NCI-H1930 (cell line): ENCODE results near the gene OR2V2.
"Not testable (repeated sequence)": the region's sequence is repeated elsewhere in the genome, so short reads cannot be mapped to it uniquely, and the experiment has no call there.

Experiments
- DNase-seq, 2 experiments: peaks; one replicate each; lab custom pipeline; 2025; lab: John Stamatoyannopoulos, UW

Gene OR2V2

DNA sequence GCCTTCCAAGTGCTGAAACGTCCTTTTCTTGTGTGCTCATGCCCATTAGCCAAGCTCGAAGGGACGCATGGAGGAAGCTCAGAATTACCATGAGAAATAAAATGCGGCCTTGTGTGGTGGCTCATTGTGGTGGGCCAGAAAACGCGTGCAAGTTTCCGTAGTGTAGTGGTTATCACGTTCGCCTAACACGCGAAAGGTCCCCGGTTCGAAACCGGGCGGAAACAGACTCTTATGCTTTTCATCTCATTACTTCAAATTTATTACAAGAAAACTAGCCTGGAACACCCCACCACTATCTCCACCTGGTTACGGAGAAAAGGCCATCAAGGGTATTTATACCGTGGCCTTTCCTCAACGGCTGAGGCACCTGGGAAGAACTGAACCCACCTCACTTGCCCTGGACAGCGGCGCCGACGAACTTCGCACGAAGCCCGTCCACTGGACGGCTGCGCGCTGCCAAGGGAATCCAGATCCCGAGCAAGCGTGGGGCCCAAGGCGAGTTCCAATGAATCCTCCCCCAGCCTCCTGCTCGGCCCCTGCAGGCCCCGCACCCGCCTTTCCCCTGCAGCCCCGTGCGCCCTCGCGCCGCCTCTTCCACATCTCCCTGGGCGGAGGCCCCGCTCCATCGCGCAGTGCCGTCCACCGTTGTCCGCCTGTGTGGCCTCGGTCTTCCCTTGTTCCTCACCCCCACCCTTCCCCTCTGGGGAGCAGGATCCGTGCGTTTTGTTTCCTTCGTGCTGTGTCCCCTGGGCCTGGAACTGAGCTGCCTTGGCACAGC is 22.3 kb downstream of the OR2V2 start:
- not testable (repeated sequence) for DNase-seq

DNA sequence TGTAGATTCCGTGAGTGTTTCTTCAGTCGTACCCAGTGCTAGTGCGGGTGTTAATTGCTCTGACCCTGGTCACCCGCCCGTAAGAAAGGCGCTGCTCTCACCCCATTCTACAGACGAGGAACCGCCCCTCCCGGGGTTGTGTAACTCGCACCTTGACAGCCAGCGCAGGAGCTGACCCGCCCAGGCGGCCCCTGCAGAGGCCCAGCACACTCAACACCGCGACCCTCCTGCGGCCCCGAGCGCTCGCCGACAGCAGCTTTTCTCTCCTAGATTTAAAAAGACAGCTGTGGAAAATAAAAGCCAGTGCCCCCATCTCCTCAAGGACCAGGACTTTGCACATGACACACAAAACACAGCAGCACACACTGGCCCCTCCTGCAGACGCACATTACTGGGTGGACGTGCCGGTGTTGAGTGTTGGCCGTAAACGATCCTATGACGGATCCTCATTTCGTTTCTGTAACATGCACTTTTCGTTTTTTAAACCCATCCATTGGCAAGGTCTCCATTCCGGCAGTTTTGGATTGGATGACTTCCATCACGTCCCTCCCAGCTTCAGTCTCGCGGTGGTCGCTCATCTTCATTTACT is 22.9 kb downstream of the OR2V2 start:
- no peak for DNase-seq

DNA sequence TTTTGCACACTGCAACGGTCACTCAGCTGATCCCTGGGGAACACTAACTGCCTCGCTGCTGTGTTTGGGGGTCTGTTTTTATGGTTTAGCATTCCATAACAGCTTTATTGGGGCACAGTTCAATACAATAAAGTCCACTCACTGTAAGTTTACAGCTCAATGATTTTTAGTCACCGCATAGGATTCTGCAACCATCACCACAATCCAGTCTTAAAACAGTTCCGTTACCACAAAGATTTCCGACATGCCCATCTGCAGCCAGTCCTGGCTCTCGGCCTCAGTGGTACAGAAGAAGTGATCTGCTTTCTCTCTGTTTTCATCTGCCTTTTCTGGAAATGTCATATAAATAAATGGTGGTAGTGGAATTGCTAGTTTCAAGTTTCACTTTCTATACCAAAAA is 23.6 kb downstream of the OR2V2 start:
- no peak for DNase-seq

DNA sequence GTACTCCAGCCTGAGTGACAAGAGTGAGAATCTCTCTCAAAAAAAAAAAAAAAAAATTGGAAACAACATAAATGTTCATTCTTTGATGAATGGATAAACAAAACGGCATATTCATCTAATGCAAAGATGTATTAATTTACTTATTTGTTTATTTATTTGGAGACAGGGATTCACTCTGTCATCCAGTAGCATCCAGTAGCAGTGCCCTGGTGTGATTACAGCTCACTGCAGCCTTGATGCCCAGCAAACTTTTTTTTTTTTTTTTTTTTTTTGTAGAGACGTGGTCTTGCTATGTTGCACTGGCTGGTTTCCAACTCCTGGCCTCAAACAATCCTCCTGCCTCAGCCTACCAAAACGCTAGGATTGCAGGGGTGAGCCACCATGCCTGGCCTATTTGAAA is 24.4 kb downstream of the OR2V2 start:
- DNase-seq = no peak

DNA sequence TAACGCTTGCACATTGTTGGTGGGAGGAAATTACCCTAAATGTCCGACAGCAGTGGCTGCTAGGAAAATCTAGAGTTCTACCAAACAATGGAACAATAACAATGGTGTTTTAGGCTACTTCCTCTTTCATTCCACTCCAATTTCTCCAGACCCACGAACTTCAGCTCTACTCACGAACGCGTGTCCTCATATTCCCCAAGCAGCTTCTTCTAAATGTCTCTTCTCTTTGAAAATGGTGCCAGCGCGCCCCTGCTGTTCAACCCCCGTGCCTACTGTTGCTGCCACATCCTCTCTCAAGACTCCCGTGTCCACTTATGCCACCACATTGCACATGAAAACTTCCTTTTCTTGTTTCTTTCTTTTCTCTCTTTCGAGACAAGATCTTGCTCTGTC is 25.6 kb downstream of the OR2V2 start:
- no peak for DNase-seq

DNA sequence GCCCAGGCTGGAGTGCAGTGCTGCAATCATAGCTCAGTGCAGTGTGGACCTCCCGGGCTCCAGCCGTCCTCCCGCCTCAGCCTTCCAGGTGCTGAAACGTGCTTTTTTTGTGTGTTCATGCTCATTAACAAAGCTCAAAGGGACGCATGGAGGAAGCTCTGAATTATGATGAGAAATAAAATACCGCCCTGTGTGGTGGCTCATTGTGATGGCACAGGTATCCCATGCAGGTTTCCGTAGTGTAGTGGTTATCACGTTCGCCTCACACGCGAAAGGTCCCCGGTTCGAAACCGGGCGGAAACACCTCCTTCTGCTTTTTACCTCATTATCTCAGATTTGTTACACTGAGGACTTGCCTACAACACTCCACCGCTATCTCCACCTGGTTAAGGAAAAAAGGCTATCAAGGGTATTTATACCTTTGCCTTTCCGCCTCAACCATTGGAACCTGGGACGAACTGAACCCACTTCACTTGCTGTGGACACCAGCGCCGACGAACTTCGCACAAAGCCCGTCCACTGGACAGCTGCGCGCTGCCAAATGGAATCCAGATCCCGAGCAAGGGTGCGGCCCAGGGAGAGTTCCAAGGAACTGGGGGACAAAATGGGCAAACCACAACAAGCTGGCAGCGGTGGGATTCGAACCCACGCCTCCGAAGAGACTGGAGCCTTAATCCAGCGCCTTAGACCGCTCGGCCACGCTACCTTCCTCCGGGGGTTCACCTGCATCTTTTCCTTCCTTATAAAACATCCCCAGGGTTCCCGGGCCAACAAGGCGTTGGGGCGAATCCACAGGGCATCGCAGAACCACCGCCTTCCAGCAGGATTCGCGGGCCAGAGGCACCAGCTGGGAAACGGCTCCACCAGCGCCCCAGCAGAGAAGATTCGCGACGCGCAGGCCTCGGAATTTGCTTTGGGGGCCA is 26.3 kb downstream of the OR2V2 start:
- DNase-seq = no peak

DNA sequence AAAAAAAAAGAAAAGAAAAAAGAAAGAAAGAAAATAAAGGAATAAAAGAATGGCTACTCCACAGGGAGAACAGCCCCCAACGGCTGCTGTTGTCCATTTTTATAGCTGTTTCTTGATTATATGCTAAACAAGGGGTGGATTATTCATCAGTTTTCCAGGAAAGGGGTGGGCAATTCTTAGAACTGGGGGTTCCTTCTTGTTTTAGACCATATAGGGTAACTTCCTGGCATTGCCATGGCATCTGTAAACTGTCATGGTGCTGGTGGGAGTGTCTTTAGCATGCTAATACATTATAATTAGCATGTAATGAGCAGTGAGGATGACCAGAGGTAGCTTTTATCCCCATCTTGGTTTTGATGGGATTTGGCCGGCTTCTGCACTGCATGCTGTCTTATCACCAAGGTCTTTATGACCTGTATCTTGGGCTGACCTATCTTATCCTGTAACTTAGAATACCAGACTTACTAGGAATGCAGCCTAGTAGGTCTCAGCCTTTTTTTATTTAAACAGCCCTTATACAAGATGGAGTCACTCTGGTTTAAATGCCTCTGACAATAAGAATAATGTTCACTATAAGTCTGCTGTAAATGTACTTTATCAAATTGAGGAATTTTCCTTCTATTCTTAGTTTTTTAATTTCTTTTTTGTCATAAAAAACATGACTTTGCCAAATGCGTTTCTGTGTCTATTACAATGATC is 29.0 kb downstream of the OR2V2 start:
- DNase-seq = no peak

DNA sequence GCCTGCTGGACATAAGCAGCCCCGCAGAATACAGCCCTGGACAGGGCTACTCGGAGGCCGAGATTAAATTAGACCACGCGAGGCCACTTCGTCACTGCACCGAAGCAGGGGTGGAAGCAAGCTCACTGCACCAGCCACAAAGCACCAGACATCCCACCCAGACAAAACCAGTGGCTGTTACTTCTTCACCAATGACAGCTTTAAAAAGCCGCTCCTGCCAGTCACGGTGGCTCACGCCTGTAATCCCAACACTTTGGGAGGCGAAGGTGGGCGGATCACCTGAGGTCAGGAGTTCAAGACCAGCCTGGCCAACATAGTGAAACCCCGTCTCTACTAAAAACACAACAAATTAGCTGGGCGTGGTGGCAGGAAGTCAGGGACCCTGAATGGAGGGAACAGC is 30.2 kb downstream of the OR2V2 start:
- DNase-seq = not testable (repeated sequence)

DNA sequence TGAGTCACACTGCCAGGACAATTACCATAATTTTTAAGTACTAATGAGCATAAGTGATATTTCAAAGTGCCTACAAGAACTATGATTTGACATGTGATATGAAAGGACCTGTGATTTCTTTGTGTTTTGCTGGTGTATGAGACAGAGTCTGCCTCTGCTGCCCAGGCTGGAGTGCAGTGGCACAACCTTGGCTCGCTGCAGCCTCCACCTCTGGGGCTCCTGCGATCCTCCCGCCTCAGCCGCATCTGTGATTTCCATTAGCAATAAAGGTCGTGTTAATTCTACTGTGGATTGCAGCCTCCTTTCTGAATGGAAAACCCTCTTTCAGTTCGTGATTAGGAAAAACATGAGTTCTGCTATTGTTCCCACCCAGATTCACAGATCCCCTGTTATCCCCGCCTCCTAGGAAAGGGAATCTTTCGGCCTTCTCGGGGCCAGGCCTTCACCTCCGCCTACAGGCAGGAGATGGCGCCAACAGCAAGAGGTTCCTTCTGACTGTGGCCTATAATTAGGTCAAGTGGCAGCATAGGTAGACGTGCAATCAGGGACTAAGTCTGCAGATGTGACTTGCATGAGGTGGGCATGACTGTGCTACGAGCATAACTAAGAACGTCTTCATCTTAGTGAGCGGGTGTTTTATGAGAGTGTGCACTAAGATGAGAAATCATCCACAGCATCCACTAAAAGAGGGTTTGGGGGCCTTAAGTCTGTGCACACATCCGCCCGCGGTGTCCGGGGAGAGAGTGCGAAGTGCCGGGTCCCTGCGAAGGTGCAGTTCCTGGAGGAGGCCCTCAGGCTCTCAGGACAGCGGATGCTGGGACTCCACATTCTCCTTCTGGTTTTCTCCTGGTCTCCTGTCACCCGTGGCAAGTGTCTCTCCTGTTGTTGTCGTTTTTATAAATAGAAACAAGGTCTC is 34.5 kb downstream of the OR2V2 start:
- DNase-seq = no peak

DNA sequence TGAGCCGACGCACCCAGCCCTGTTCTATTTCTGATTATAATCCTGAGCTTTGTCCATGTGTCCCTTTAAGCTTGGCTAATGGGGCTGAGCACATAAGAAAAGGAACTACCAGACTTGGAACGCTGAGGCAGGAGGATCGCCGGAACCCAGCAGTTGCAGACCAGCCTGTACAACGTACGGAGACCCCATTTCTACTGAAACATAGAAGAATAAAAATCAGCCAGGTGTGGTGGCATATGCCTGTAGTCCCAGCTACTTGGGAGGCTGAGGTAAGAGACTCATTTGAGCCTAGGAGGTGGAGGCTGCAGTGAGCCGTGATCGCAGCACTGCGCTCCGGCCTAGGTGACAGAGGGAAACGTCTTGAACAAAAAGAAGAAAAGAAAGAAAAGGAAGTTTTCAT is 35.3 kb downstream of the OR2V2 start:
- no peak for DNase-seq

DNA sequence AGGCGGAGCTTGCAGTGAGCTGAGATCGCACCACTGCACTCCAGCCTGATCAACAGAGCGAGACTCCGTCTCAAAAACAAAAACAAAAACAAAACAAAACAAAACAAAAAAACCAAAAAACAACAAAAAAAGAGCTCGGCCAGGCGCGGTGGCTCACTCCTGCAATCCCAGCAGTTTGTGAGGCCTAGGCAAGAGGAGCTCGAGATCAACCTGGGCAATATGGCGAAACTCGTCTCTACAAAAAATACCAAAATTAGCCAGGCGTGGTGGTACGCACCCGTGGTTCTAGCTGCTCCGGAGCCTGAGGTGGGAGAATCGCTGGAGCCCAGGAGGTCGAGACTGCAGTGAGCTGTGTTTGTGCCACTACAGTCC is 37.4 kb downstream of the OR2V2 start:
- no peak for DNase-seq

DNA sequence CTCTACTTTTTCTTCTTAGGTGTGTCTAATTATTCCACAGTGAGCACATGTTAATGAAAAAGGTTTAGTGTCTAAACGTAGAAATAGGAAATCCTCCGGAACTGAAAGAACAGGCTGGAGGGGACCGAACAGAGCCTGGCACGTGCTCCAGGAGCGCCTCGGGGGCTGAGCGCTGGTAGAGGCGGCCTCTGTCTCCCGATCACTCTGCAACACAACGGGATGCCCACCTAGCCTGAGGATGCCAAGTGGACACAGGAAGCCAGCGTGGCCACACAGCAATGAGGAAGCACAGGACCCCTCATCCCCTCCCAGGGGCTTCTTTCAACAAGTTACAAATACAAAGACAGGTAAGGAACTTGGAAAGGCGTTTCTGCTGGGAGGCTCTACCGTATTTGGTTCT is 38.2 kb downstream of the OR2V2 start:
- no peak for DNase-seq

DNA sequence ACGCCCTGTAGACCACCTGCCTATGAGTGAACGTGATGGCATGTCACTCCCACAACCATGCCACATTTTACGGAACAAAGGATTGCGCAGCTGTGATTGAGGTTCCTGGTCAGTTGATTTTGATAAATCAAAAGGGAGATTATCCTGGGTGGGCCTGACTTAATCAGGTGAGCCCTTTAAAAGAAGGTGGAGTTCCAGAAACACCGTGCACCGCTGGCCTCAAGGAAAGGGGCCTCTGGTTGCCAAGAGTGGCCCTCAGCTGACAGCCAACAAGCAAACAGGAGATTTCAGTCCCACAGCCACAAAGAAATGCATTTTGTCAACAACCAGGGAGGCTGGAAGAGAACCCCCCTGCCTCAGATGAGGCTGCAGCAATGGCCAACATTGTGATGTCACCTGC is 38.6 kb downstream of the OR2V2 start:
- no peak for DNase-seq

DNA sequence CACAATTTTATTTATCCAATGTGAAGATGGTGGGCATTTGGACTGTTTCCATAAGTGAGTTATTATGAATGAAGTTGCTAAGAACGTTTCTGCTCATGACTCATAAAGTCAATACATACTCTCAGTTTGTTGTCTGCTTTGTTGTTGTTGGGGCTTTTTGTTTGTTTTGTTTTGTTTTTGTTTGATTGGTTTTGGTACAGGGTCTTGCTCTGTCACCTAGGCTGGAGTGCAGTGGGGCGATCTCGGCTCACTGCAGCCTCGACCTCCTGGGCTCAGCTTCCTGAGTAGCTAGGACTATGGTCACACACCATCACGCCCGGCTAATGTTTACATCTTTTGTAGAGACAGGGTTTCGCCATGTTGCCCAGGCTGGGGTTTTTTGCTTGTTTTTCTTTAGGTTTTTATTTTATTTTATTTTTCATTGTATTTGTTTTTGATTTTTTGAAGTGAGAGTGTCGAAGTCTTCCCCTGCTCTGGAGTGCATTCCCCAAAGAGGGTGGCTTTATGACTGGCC is 39.7 kb downstream of the OR2V2 start:
- no peak for DNase-seq

DNA sequence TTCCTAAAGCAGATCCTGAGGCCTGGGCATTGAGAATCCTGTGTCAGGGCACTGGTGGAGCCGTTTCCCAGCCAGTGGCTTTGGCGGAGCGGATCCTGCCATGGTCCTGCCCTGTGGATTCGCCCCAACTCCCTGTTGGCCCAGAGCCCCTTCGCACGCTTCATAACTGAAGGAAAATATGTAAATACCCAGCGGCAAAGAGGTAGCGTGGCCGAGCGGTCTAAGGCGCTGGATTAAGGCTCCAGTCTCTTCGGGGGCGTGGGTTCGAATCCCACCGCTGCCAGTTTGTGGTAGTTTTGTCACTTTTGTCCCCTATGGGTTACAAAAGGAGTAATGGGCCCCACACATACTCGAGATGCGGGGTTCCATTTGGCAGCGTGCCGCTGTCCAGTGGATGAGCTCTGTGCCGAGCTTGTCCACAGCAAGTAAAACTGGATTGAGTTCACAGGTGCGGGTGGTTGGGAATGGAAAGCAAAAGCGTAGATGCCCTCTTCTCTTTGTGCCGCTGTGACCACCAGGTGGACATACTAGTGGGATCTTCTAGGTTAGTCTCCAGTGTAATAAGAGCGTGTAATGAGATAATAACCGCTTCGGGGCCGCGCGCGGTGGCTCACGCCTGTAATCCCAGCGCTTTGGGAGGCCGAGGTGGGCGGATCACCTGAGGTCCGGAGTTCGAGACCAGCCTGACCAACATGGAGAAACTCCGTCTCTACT is 40.3 kb downstream of the OR2V2 start:
- no peak for DNase-seq

DNA sequence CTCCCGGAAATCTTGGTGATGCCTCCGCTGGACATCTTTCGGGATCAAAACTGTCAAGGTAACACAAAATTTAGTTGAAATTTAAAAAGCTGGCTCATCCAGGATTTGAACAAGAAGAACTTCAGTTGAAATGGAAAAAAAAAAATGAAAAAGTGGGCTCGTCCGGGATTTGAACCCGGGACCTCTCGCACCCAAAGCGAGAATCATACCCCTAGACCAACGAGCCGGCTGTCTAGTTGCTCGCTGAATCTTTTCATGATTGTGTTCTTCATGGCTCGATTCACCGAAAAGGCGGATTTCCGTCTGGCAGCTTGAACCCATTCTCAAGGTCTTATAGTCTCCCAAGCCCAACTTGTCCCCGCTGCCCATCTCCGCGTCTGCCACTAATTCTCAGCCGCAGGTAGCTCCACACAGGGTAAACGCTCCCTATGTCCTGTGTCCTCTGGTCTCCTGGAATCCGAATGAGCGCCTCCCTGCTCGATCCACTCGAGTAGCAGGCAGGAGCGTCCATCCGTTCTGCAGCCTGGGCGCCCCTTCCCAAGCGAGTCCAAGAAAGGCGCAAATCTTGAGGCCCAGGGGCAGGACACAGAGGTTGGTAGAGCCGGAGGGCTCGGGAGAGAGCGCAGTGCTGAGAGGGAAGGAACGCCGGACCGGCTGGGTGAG is 41.4 kb downstream of the OR2V2 start:
- DNase-seq = no peak

DNA sequence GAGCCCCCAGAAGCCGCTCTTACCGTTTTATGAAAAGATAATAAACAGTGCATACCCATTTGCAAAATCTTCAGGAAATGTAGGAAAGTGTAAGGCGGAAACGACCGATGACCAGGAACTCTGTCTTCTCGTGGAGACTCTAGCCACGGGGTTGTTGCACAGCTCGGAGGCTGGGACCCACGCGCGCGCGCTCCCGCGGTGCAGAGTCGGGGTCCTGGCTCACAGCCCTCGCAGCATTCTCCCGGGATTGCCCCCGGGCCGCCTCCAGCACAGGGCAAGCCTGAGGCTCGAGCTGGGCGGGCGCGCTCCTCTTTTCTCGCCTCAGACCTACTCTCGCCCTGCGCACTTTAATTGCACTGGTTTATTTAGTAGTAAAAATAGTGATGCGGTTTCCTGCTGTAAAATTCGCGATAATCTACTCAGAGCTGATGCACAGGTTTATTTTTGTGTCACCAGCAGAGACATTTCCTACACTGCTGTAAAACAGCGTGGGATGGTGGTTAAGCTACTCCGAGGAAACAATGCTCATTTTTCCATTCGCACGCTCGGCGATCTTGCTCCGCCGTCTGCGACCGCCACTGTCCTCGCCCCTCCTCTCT is 42.1 kb downstream of the OR2V2 start:
- no peak for DNase-seq

DNA sequence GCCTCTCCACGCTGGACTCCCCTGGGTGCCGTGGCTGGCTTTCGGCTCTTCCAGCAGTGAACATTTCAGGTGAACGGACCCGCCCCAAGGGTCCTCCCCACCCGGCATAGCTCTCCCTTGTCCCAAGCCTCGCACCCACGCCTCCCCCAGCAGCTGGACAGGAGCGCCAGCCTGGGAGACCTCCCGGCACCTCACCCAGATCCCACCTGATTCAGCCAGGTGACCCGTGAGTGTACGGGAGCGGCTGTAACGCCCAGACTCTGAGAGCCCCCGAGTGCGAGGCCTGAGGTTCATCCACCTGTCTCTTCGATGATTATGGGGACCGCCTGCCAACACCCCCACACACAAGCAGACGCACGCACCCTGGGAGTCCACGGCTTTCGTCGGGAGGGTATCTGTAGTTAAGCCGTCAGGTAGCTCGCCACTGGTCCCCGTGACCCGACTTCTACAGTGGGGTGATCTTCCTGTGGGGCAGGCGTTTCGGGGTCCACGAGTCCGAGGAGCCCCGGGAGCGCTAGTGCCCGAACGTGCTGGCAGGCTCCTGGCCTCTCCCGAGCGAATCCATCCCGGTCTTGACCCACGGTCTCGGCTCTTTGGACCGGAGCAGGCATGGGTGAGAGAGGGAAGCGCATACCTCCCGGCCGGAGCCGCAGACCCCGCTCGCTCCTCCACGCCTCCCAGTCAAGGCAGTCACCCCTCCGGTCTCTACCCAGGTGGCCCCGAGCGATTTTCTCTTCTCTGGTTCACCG is 42.8 kb downstream of the OR2V2 start:
- no peak for DNase-seq
